OCI-LY1 (cell line): ENCODE results near the gene TTN.

Source experiments
- EZH2 ChIP-seq: fragments of 200-600 bp; sonication (generic), shearing (Covaris generic); IDR thresholded peaks from 2 replicates; pipeline ENCODE4 v1.8.0; 2017; ENCODE audit warnings: borderline replicate concordance, mixed run types, mild to moderate bottlenecking, antibody characterized with exemption, low read length, moderate library complexity, mixed read lengths
- TF ChIP-seq, protein P1 (sequence below): fragments of 200-600 bp; sonication (generic), shearing (Covaris generic); IDR thresholded peaks from 2 replicates; pipeline ENCODE4 v1.5.1; 2017; ENCODE audit warnings: mild to moderate bottlenecking, antibody characterized with exemption, low read length, moderate library complexity, mixed read lengths

DNA sequence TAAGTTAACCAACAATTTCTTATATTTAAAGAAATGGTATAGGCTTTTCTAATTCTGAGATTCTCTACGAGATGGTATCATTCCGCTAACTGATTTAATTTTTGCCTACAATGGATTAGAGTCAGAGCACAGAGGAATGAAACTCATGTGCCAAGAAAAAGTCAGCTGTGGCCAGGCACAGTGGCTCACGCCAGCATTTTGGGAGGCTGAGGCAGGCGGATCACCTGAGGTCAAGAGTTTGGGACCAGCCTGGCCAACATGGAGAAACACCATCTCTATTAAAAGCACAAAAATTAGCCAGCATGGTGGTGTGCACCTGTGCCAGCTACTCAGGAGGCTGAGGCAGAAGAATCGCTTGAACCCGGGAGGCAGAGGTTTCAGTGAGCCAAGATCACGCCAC lies 17.0 kb upstream of the TTN start:
- TF ChIP-seq, protein P1, sequence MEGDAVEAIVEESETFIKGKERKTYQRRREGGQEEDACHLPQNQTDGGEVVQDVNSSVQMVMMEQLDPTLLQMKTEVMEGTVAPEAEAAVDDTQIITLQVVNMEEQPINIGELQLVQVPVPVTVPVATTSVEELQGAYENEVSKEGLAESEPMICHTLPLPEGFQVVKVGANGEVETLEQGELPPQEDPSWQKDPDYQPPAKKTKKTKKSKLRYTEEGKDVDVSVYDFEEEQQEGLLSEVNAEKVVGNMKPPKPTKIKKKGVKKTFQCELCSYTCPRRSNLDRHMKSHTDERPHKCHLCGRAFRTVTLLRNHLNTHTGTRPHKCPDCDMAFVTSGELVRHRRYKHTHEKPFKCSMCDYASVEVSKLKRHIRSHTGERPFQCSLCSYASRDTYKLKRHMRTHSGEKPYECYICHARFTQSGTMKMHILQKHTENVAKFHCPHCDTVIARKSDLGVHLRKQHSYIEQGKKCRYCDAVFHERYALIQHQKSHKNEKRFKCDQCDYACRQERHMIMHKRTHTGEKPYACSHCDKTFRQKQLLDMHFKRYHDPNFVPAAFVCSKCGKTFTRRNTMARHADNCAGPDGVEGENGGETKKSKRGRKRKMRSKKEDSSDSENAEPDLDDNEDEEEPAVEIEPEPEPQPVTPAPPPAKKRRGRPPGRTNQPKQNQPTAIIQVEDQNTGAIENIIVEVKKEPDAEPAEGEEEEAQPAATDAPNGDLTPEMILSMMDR: no peak
- TF ChIP-seq EZH2: no peak
